Hepatocyte (in vitro differentiated cells): Measurements from ENCODE around the gene COL6A3.

ENCODE experiments used
- CTCF ChIP-seq: fragments of 200-600 bp; sonication (generic); IDR thresholded peaks from 2 replicates; pipeline ENCODE4 v1.5.1; 2016; ENCODE audit warnings: antibody characterized with exemption, mild to moderate bottlenecking; ENCODE audit not compliant: poor library complexity
- EZH2 ChIP-seq: fragments of 200-600 bp; sonication (generic); IDR thresholded peaks from 2 replicates; pipeline ENCODE4 v1.6.1; 2016; ENCODE audit warnings: antibody characterized with exemption, mild to moderate bottlenecking, borderline replicate concordance

GRCh38 chr2:237445611-237446337 lies 31.8 kb upstream of the COL6A3 start:
- TF ChIP-seq CTCF = no peak
- TF ChIP-seq EZH2 = no peak
